ENCODE measurements around the gene RNF217.
A peak's percentile ranks its signal among the peaks of the same experiment; 100 is the strongest.
"Not testable (repeated sequence)": the region's sequence is repeated elsewhere in the genome, so short reads cannot be mapped to it uniquely, and the experiment has no call there.

The RNF217 gene

DNA sequence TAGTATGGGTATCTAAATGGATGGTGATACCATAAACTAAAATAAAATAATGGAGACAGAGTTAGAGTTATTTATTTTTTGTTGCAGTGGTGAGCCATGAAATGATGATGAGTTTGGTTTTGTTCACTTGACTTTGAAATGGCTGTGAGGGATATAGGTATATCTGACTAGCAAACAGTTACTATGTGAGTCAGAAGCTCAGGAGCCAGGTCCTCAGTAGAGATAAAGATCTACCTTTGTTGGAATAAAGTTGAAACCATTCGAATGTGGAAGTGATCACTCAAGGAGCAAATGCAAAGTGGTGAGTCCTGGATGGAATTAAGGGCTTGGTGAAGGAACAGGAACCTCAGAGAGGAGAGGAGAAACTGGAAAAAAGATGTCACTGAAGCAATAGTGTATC is 105.3 kb downstream of the RNF217 start:
- Histone ChIP-seq H3F3A (ENCODE audit: low read depth) (no peaks in the 10 kb centered on the region), H4K20me1 (ENCODE audit: insufficient read depth, low read length, poor library complexity, severe bottlenecking) (no peaks in the 10 kb centered on the region), H3K79me2 (ENCODE audit: insufficient read depth, low read length) (no peaks in the 10 kb centered on the region), H3K36me3 (ENCODE audit: insufficient read depth, low read length) (no peaks in the 10 kb centered on the region), H3K27me3 (ENCODE audit: insufficient read depth, low read length, poor library complexity, severe bottlenecking) (peaks cover 23% of the 10 kb centered on the region), H2AFZ (ENCODE audit: low read length) (no peak overlapping the region), H3K9me3 (ENCODE audit: insufficient read depth, low read depth, low read length) (no peaks in the 10 kb centered on the region), H3K9ac (ENCODE audit: low read depth, low read length, poor library complexity, severe bottlenecking) (no peak overlapping the region), H3K4me3 (ENCODE audit: low read length, poor library complexity, severe bottlenecking) (no peak overlapping the region), H3K4me2 (ENCODE audit: low read depth, low read length, poor library complexity, severe bottlenecking) (peak overlapping the region; percentile 48), H3K4me1 (ENCODE audit: insufficient read depth, low read length, poor library complexity, severe bottlenecking) (peaks cover 17% of the 10 kb centered on the region), H3K9me2 (replicated peaks; ENCODE audit: low read depth, low read length) (no peaks in the 10 kb centered on the region)
- TF ChIP-seq EZH2phosphoT487 (IDR thresholded peaks at IDR 0.05; ENCODE audit: borderline replicate concordance) (no peak), CTCF (conservative IDR thresholded peaks at IDR 0.05; ENCODE audit: low read length) (no peak)

- no peak overlapping the region for H2AFZ ChIP-seq (ENCODE audit: low read length)
- peaks cover 12% of the 10 kb centered on the region for H3K27me3 ChIP-seq (ENCODE audit: insufficient read depth, low read length, poor library complexity, severe bottlenecking)
- H3K4me2 ChIP-seq (ENCODE audit: low read depth, low read length, poor library complexity, severe bottlenecking) = no peak overlapping the region
- H3K4me3 ChIP-seq (ENCODE audit: low read length, poor library complexity, severe bottlenecking) = no peak overlapping the region
- no peaks in the 10 kb centered on the region for H3F3A ChIP-seq (ENCODE audit: low read depth)
- no peak overlapping the region for H3K9ac ChIP-seq (ENCODE audit: low read depth, low read length, poor library complexity, severe bottlenecking)
- no peak for TF ChIP-seq EZH2phosphoT487 (IDR thresholded peaks at IDR 0.05; ENCODE audit: borderline replicate concordance)
- no peak for TF ChIP-seq CTCF (conservative IDR thresholded peaks at IDR 0.05; ENCODE audit: low read length)
- H3K36me3 ChIP-seq (ENCODE audit: insufficient read depth, low read length) = no peaks in the 10 kb centered on the region
- no peaks in the 10 kb centered on the region for H3K9me2 ChIP-seq (replicated peaks; ENCODE audit: low read depth, low read length)
- no peaks in the 10 kb centered on the region for H4K20me1 ChIP-seq (ENCODE audit: insufficient read depth, low read length, poor library complexity, severe bottlenecking)
- H3K79me2 ChIP-seq (ENCODE audit: insufficient read depth, low read length) = no peaks in the 10 kb centered on the region
- H3K4me1 ChIP-seq (ENCODE audit: insufficient read depth, low read length, poor library complexity, severe bottlenecking) = no peaks in the 10 kb centered on the region
- no peaks in the 10 kb centered on the region for H3K9me3 ChIP-seq (ENCODE audit: insufficient read depth, low read depth, low read length)
Measured at GRCh38 chr6:125073071-125073470, 110.8 kb downstream of the RNF217 start.

- no peaks in the 10 kb centered on the region for H4K20me1 ChIP-seq (ENCODE audit: insufficient read depth, low read length, poor library complexity, severe bottlenecking)
Measured at GRCh38 chr6:125074120-125074519, 111.9 kb downstream of the RNF217 start.

DNA sequence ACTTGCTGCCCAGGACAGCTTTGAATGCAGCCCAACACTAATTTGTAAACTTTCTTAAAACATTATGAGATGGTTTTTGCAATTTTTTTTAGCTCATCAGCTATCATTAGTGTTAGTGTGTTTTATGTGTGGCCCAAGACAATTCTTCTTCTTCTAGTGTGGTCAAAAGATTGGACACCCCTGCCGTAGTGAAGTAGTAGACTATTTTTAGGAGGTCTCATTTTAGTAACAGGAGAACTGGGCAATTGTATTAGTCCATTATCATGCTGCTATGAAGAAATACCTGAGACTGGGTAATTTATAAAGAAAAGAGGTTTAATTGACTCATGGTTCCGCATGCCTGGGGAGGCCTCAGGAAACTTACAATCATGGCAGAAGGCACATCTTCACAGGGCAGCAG is 112.8 kb downstream of the RNF217 start:
- H4K20me1 ChIP-seq (ENCODE audit: insufficient read depth, low read length, poor library complexity, severe bottlenecking); H3K9me2 ChIP-seq (replicated peaks; ENCODE audit: low read depth, low read length); H3K9ac ChIP-seq (ENCODE audit: low read depth, low read length, poor library complexity, severe bottlenecking); H2AFZ ChIP-seq (ENCODE audit: low read length); H3K9me3 ChIP-seq (ENCODE audit: insufficient read depth, low read depth, low read length); H3F3A ChIP-seq (ENCODE audit: low read depth); H3K36me3 ChIP-seq (ENCODE audit: insufficient read depth, low read length); H3K4me2 ChIP-seq (ENCODE audit: low read depth, low read length, poor library complexity, severe bottlenecking); H3K4me3 ChIP-seq (ENCODE audit: low read length, poor library complexity, severe bottlenecking); H3K27me3 ChIP-seq (ENCODE audit: insufficient read depth, low read length, poor library complexity, severe bottlenecking); H3K79me2 ChIP-seq (ENCODE audit: insufficient read depth, low read length); H3K4me1 ChIP-seq (ENCODE audit: insufficient read depth, low read length, poor library complexity, severe bottlenecking): not testable (repeated sequence)

More at GRCh38 chr6:125074120-125074519, 111.9 kb downstream of the RNF217 start:
- H2AFZ ChIP-seq (ENCODE audit: low read length) = no peak overlapping the region
- no peaks in the 10 kb centered on the region for H3K9me2 ChIP-seq (replicated peaks; ENCODE audit: low read depth, low read length)
- no peaks in the 10 kb centered on the region for H3K9me3 ChIP-seq (ENCODE audit: insufficient read depth, low read depth, low read length)
- no peak overlapping the region for H3K4me2 ChIP-seq (ENCODE audit: low read depth, low read length, poor library complexity, severe bottlenecking)
- H3K4me3 ChIP-seq (ENCODE audit: low read length, poor library complexity, severe bottlenecking) = no peak overlapping the region
- no peaks in the 10 kb centered on the region for H3K4me1 ChIP-seq (ENCODE audit: insufficient read depth, low read length, poor library complexity, severe bottlenecking)
- peaks cover 1% of the 10 kb centered on the region for H3K27me3 ChIP-seq (ENCODE audit: insufficient read depth, low read length, poor library complexity, severe bottlenecking)
- H3K36me3 ChIP-seq (ENCODE audit: insufficient read depth, low read length) = no peaks in the 10 kb centered on the region
- TF ChIP-seq CTCF (conservative IDR thresholded peaks at IDR 0.05; ENCODE audit: low read length) = no peak
- TF ChIP-seq EZH2phosphoT487 (IDR thresholded peaks at IDR 0.05; ENCODE audit: borderline replicate concordance) = no peak
- no peak overlapping the region for H3K9ac ChIP-seq (ENCODE audit: low read depth, low read length, poor library complexity, severe bottlenecking)
- H3F3A ChIP-seq (ENCODE audit: low read depth) = no peaks in the 10 kb centered on the region
- no peaks in the 10 kb centered on the region for H3K79me2 ChIP-seq (ENCODE audit: insufficient read depth, low read length)

Measured in Loucy (cell line).